Mesendoderm (in vitro differentiated cells): ENCODE data around the gene MORF4L1. TPM values are rescaled to one million over a fixed set of nuclear protein-coding genes. Genes with fewer than 3 reads are reported as not detected.

Source experiments
- small RNA-seq: library from polyadenylated mRNA; stranded (forward); fragments of <200 nt; extraction: miRNeasy Mini kit (QIAGEN cat#:217004); gene quantifications from one replicate; pipeline ENCODE3, GENCODE V24; 2013; ENCODE audit not compliant: insufficient read depth

The MORF4L1 gene

Small RNAs within 50 kb of the gene (small RNA-seq; reads per million reads assigned to genes)
- gene RNU6-415P, result not detected
